ENCODE data around the gene AGPAT3.

DNA sequence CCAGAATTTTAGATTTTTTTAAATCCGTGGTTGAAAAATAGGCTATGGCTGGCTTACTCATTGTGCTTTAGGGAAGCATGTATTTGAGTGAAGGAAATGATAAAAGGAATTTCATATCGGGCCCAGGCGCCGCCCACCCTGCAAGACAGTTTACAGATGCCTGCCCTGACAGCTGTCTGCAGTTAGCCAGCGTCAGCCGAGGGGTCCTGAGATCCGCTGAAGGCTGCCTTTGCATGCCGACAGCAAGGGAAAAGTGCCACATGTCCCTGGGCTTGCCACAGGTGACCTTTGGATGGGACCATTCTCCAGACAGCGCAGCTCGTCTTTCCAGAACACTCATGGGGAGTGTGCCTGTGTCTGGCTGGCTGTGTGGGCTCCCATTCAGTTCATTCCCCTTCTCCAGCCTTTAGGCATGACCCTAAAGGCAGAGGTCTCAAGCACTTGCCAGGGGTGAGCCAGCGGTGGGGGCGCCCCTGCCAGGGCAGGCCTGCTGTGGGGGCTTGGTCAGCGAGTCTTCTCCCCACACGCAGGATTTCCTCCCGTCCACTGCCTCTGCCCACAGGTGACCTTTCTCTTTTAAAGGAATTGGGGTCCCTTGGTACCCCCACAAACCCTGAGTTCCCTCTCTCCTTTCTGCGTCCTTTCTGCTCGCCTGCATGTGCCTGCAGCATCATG, 101.0 kb downstream of the AGPAT3 start:
- TF ChIP-seq CEBPB (IDR thresholded peaks at IDR 0.05): no peak
- no peak for TF ChIP-seq EP300 (IDR thresholded peaks at IDR 0.05)
- no peak for TF ChIP-seq MYC (IDR thresholded peaks at IDR 0.05; ENCODE audit: borderline replicate concordance, low read length)
